PC-9 (cell line): ENCODE measurements around the gene AFAP1L2. TPM values are rescaled to one million over a fixed set of nuclear protein-coding genes. Genes with fewer than 3 reads are reported as not detected.

Experiments used
- BruUV-seq: library from RNA; stranded (reverse); fragments of 400-500 nt; replicated peaks from 2 replicates; lab custom pipeline; 2021; lab: Mats Ljungman, UMichigan
- CTCF ChIA-PET: fragments of 300-600 bp; sonication (Branson Sonifier 250); formaldehyde crosslinking; loops from one replicate; lab custom pipeline; 2022; ENCODE audit warnings: antibody characterized with exemption; lab: Charles Lee
- POLR2A ChIA-PET: fragments of 300-600 bp; sonication (Branson Sonifier 250); formaldehyde crosslinking; loops from one replicate; lab custom pipeline; 2022; ENCODE audit warnings: antibody characterized with exemption; ENCODE audit not compliant: unreplicated experiment; lab: Charles Lee
- DNase-seq, 2 experiments: peaks; one replicate each; pipeline versions ENCODE4 v3.0.0 to v3.0.0-alpha.2; 2015 to 2022; ENCODE audit warnings: mixed read lengths in 1 of 2
- H2AFZ ChIP-seq: fragments of 200-600 bp; sonication (generic); 2 replicates; pipeline ENCODE4 v1.8.1; 2017; ENCODE audit warnings: antibody characterized with exemption
- H3F3A ChIP-seq: fragments of 200-600 bp; sonication (generic); 2 replicates; pipeline ENCODE4 v1.8.1; 2017; ENCODE audit warnings: antibody characterized with exemption, mild to moderate bottlenecking, low read depth; ENCODE audit not compliant: insufficient read depth
- H3K27ac ChIP-seq: fragments of 200-600 bp; sonication (generic); 2 replicates; pipeline ENCODE4 v1.6.1; 2016; ENCODE audit warnings: mixed run types
- H3K27me3 ChIP-seq: fragments of 200-600 bp; sonication (generic); 2 replicates; pipeline ENCODE4 v1.6.1; 2016; ENCODE audit warnings: low read depth, mixed run types; ENCODE audit not compliant: insufficient read depth
- H3K36me3 ChIP-seq: fragments of 200-600 bp; sonication (generic); 2 replicates; pipeline ENCODE4 v1.6.1; 2016; ENCODE audit warnings: low read depth, mixed run types
- H3K4me1 ChIP-seq: fragments of 200-600 bp; sonication (generic); replicated peaks from 2 replicates; pipeline ENCODE4 v1.6.1; 2016; ENCODE audit warnings: mixed run types; ENCODE audit not compliant: insufficient read depth
- H3K4me2 ChIP-seq: fragments of 200-600 bp; sonication (generic); 2 replicates; pipeline ENCODE4 v1.6.1; 2017; ENCODE audit warnings: mixed run types
- H3K4me3 ChIP-seq: fragments of 200-600 bp; sonication (generic); 2 replicates; pipeline ENCODE4 v1.6.1; 2016; ENCODE audit warnings: mixed run types
- H3K79me2 ChIP-seq: fragments of 200-600 bp; sonication (generic); 2 replicates; pipeline ENCODE4 v1.6.1; 2017; ENCODE audit warnings: low read depth, mixed run types
- H3K9me2 ChIP-seq: fragments of 200-600 bp; sonication (generic); 2 replicates; pipeline ENCODE4 v1.8.1; 2017; ENCODE audit warnings: mild to moderate bottlenecking; ENCODE audit not compliant: insufficient read depth
- H3K9me3 ChIP-seq: fragments of 200-600 bp; sonication (generic); 2 replicates; pipeline ENCODE4 v1.8.1; 2016; ENCODE audit warnings: low read depth; ENCODE audit not compliant: insufficient read depth
- H4K20me1 ChIP-seq: fragments of 200-600 bp; sonication (generic); 2 replicates; pipeline ENCODE4 v1.8.1; 2017; ENCODE audit not compliant: insufficient read depth
- CTCF ChIP-seq: fragments of 200-600 bp; sonication (generic); conservative IDR thresholded peaks from 2 replicates; pipeline ENCODE4 v1.6.1; 2017; ENCODE audit warnings: mixed run types, antibody characterized with exemption, mild to moderate bottlenecking, moderate library complexity
- EZH2 ChIP-seq: fragments of 200-600 bp; sonication (generic); IDR thresholded peaks from 2 replicates; pipeline ENCODE4 v1.8.0; 2017; ENCODE audit warnings: antibody characterized with exemption, low read depth
- intact Hi-C: fragments of 100-400 bp; cut with micrococcal nuclease; formaldehyde crosslinking; loops from one replicate; pipeline ENCODE4 v1.10.0; 2022; ENCODE audit not compliant: unreplicated experiment
- total RNA-seq: library from RNA; stranded (reverse); gene quantifications from 2 replicates; pipeline ENCODE4 v1.2.3, GENCODE V29; 2021

AFAP1L2 gene
- total RNA-seq, 1 experiment from 2014 or later, result 35.4 TPM

DNA sequence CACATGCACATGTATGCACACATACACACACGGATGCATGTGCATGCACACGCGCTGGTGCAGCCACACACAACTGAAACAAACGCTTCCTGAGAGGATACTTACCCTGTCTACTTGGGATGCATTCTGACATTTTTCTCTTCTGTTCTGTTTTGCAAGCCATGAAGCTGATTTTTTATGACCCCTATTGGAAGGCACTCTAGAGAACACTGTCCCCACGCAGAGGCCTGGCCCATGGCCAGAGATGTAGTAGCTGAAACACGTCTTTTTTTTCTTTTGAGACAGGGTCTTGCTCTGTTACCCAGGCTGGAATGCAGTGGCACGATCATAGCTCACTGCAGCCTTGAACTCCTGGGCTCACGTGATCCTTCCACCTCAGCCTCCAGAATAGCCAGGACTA, 117.4 kb downstream of the AFAP1L2 start:
- no peak for DNase-seq
- POLR2A ChIA-PET, result interaction anchor here (0.6 kb wide), 1 partner anchor 638 kb away, joined by 4 read pairs; no protein-coding TSS in a partner anchor
- no peaks in the 10 kb centered on the region for H3K79me2 ChIP-seq
- no peaks in the 10 kb centered on the region for H3K4me1 ChIP-seq
- intact Hi-C loops, result no loop called here
- no peaks in the 10 kb centered on the region for H4K20me1 ChIP-seq
- no peaks in the 10 kb centered on the region for H3F3A ChIP-seq
- H3K4me2 ChIP-seq, result no peak overlapping the region
- no TSS peak for BruUV-seq
- H2AFZ ChIP-seq, result no peak overlapping the region
- no peak for TF ChIP-seq CTCF
- TF ChIP-seq EZH2, result no peak
- no peaks in the 10 kb centered on the region for H3K36me3 ChIP-seq
- H3K4me3 ChIP-seq, result no peak overlapping the region
- H3K27me3 ChIP-seq, result no peaks in the 10 kb centered on the region
- H3K27ac ChIP-seq, result no peak overlapping the region
- H3K9me2 ChIP-seq, result no peaks in the 10 kb centered on the region
- H3K9me3 ChIP-seq, result no peaks in the 10 kb centered on the region
- CTCF ChIA-PET, result interaction anchor here (0.6 kb wide), 1 partner anchor 401 kb away, joined by 3 read pairs; no protein-coding TSS in a partner anchor

- ChIA-PET POLR2A (no interaction called here), CTCF (no interaction called here)
- Histone ChIP-seq H3K4me3 (no peak overlapping the region), H3K9me2 (no peaks in the 10 kb centered on the region), H3K9me3 (no peaks in the 10 kb centered on the region), H3K27me3 (no peaks in the 10 kb centered on the region), H3K79me2 (no peaks in the 10 kb centered on the region), H2AFZ (no peak overlapping the region), H3K36me3 (no peaks in the 10 kb centered on the region), H3K4me2 (no peak overlapping the region), H4K20me1 (no peaks in the 10 kb centered on the region), H3K27ac (no peak overlapping the region), H3K4me1 (no peaks in the 10 kb centered on the region), H3F3A (no peaks in the 10 kb centered on the region)
- no peak for DNase-seq
- BruUV-seq, result no TSS peak
- intact Hi-C loops, result no loop called here
- no peak for TF ChIP-seq CTCF
- TF ChIP-seq EZH2, result no peak
Observed at GRCh38 chr10:114285961-114286441, 118.3 kb downstream of the AFAP1L2 start.

DNA sequence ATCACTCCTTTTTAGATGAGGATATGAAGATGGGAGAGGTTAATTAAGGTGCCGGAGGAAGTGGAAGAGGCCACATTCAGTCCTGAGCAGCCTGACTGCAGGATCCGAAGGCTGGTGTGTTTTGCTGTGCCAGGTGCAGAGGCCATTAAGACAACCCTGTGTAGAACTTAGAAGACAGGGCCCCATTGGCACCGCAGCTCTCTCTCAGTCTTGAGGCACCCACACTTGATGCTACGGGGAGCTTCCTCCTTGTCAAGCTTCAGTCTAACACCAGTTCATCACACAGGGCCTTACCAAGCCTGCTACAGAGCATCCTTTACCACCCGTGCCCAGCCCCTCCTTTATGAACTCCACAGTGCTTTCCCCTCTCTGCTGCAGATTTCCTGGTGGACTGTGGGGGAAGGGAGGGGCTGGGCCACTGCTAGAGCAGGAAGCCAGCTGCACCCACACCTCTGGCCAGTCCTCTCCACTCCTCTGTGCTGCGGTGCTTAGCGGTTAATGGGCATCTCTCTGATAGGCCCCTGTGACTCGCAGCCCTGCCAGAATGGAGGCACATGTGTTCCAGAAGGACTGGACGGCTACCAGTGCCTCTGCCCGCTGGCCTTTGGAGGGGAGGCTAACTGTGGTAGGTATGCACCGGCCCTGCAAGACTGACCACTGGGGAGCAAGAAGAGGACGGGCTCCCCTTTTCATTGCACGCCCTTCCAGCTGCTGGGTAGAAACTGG, 119.8 kb downstream of the AFAP1L2 start:
- peaks cover 5% of the 10 kb centered on the region; the same call in 1 of the 2 replicates for H3F3A ChIP-seq
- no peaks in the 10 kb centered on the region for H3K9me3 ChIP-seq
- no peak overlapping the region for H2AFZ ChIP-seq
- ChIA-PET CTCF (no interaction called here), POLR2A (no interaction called here)
- no peak for DNase-seq
- no peaks in the 10 kb centered on the region for H3K9me2 ChIP-seq
- no peak overlapping the region for H3K27ac ChIP-seq
- no peak overlapping the region for H3K4me3 ChIP-seq
- BruUV-seq, result no TSS peak
- no peaks in the 10 kb centered on the region for H3K27me3 ChIP-seq
- no peaks in the 10 kb centered on the region for H3K79me2 ChIP-seq
- no peak overlapping the region for H3K4me2 ChIP-seq
- peaks cover 9% of the 10 kb centered on the region for H3K4me1 ChIP-seq
- H4K20me1 ChIP-seq, result no peaks in the 10 kb centered on the region
- TF ChIP-seq CTCF (no peak), EZH2 (no peak)
- intact Hi-C loops, result no loop called here
- no peaks in the 10 kb centered on the region for H3K36me3 ChIP-seq
